DMS153 (cell line): ENCODE measurements around the gene DNM3.

Experiments used
- DNase-seq: peaks from one replicate; lab custom pipeline; 2025; lab: John Stamatoyannopoulos, UW

DNM3 gene

DNA sequence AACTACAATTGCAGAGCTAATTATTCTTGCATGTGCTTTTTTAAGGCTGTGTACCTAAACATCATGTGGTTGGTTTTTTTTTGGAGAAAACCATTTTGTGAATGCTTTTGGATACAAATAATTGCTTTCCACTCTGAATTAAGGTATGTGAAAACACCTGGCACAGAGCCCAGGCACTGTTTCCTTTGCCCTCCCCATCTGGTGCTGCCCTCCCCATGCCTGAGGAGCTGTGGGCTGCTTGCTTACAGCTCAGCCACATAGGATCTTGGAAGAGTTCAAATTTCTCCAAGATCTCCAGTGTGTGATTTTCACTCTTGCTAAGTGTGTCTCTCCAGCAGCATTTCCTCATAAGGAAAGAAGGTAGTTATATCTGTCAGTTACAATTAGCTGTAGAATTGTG is 27.8 kb downstream of the DNM3 start:
- DNase-seq: no peak

DNA sequence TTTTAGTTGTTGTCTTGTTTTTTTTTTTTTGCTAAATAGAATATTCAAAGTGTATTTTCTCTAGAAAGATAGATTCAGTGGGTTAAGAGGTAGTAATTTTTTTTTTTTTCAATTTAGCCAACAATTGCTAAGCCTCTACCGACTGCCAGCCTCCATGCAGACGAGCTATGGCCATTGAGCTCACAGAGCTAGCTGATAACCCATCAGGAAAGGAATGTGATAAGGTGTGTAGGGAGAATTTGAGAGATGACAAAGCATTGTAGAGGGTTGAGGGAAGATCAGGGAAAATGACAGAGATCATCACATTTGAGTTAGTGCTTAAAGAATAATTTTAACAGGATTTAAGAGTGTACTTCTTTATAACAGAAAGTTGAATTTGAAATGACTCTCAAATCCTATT is 30.6 kb downstream of the DNM3 start:
- no peak for DNase-seq

DNA sequence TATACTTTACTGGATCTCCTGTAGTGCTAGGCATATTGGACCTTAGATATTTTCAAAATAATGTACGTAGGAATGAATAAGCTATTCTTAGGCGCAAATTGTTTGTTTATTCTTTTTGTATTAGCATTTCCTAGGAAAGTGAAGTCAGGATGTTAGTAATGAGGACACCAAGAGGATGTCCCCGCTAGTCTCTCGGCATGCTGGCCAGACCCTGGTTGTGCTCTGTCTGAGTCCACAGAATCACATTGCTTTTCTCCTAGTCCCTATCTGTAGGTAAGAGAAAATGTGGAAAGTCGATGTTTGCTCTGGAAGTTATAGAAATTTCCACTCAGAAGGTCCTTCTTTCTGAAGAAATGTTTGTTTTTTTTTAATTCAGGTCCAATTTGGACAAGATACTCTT is 31.1 kb downstream of the DNM3 start:
- no peak for DNase-seq

DNA sequence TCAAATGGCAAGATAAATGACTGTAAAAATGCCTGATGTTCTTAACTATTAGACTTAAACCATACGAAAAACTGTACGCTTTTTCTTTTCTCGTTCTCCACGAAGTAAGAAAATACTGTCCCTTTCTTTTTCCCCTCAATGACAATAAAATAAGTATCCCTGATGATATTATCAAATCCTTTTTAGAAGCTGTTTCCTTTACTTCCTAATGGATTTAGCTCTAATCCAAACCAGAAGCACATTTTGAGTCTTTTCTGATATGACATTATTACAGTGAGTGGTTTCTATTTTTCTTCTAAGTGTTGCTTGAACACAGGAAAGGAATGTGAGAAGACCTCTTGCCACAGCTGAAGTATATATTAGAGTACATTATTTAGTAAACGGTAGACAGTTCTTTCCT is 32.4 kb downstream of the DNM3 start:
- no peak for DNase-seq

DNA sequence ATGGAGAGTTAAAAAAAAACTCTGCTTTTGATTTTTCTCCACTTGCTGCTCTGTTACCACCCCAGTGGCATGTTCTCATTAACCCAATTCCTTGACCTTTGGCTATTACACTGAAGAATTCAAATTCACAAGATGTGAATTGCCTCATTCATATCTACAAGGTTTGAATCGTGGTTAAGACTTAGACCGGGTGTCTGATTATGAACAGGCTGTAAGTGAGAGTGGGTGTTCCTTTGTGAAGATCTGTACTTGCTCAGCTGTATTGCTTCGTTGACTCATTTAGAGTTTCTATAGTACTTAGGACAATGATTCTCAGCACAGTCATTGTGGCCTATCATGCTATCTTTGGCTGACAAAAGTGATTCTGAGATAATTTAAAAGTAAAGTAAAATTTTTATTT is 36.4 kb downstream of the DNM3 start:
- no peak for DNase-seq

DNA sequence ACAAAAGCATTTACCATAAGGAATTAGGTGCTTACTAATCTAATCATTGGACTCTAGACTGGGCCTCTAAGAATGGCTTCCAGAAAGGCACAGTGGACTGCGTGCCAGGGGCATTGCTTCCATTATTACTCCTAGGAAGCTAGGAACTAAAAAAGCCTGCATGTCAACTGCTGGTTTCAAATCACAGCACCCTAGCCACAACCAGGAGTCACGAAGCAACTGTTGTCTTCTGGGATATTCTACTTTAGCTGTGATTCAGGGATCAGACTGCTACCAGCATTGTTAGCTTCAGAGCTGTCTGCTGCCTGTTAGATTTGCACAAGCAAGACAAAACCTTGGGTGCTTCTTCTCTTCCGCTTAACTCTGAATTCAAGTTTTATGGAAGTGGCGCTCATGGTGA is 38.3 kb downstream of the DNM3 start:
- DNase-seq: no peak

DNA sequence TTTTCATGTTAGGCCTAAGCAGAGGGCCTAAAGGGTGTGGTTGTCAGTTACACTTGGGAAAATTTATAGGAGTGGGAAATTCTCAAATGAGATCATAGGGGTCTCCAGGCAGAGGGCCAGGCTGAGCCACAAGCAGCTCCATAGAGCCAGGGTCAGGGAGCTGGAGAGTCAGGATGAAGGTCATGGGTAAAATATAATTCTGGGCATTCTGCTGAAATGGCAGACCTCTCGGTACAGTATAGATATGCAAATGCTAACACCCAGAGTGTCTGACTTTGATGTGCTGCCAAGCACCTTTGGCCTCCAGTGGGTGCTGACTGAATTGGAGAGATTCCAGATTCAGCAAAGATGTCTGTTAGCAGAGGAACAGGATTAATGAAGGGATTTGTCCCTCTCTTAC is 40.1 kb downstream of the DNM3 start:
- DNase-seq: no peak

DNA sequence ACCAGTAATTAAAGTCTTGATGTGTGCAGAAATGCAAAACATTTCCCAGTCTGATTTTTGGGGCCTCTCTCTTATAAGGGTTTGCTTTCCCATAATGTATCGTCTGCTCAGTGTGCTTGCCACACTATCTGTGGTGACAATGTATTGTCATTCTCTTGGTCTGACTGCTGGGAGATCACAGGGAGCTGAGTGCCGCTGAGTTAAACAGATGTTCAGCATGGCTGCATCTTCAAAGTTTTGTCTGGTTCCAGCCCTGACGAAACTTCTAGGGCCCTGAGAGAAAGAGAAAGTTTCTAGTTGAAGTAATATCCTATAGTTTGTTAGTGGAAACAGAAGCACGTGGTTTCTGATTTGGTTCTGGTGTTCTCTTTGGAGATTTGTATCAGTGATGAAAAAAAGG is 42.6 kb downstream of the DNM3 start:
- no peak for DNase-seq

DNA sequence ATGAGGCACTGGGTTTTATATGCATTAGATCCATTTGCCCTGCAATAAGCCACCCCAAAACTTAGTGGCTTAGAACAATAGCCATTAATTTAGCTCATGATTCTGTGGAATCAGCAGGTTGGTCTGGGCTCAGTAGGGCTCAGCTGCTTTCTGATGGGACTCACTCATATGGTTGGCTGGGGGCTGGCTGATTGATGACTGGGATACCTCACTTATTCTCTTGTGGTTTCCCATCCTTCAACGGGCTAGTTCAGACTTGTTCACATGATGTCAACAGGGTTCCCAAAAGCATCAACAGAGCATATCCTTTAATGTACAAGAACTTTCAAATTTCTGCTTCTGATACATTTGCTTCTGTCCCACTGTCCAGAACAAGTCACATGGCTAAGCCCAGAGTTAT is 43.2 kb downstream of the DNM3 start:
- DNase-seq: no peak

DNA sequence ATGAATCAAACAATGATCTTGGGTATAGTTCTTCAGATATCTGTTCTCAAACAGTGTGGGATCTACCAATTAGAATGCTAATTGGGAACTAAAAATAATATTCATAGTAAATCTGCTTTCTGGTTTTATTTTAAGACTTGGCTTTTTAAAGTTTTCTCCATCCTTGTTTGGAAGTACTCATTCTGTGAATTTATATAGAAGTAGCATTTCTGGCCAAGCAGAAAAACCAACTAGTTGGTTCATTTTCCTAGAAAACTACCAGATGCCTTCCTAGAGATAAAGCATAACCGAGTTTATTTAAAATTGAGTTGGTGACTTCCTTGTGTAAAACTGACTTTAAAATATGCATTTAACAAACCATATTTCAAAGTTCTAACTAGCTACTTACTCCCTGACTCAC is 48.8 kb downstream of the DNM3 start:
- no peak for DNase-seq

DNA sequence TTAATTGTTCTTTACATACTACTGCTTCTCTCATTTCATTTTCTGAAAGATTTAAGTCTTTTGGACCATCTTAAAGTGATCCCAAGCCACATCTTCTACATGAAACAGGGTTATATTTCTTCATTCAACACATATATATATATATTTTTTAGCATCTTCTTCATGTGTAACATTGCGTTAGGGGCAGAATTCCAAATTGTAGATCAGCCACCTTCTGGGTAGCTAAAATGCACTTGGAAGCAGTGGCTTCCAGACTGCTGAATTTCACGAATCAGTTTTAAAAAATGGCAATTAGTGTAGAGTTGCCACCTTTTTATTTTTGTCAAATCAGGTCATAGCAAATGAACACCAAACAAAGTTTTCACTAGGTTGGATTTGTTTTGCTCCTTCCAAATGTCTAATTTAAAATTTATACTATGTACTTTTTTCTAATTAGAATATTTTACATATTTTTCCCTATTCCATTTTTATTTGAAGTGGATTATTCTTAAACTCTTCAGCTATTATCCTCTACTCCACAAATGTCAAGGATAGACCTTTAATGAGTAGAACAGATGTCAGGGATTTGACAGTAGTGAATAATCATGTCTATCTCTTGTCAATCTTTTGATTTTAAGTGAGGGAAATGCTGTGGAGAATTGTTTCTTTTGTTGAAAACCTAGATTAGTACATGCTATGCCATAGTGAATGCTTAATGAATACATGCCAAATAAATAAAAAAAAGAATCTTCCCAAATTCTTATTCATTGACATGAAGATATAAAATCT is 55.8 kb downstream of the DNM3 start:
- DNase-seq: no peak

DNA sequence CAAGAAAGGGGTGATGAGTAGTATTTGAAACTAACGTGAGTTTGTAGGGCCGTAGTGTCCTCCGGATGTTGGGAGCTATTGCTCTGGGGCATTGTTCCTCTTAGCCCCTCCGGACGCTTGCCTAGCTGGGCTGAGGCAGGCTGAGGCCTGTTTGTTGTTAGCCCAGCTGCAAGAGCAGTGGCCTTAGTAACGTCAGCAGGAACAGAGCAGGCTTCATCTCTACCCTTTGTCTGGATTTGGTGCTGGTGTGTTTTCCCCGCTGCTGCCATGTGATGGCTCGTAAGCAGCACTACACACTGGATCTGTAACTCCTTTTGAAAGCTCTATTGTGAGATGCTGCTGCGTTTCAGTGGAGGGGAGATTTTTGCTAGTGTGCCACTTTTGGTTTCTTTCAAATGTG is 57.6 kb downstream of the DNM3 start:
- DNase-seq: peak; percentile 97

DNA sequence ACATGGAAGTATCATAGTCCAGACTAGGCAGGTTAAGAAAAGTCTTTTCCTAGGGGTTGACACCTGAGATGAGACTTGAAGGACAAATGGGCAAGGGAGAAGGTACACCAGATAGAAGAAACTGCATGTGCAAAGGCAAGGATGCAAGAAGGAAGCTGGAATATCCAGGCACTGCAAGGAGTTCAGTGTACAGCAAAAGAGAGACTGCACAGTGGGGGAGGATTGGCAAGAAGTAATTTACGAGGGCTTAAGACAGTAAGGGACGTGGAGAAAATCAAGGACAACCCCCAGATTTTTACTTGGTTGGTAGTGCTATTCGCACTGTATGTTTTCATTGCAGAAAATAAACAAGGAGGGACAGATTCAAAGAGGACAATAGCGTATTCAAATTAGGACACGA is 58.5 kb downstream of the DNM3 start:
- DNase-seq: no peak

DNA sequence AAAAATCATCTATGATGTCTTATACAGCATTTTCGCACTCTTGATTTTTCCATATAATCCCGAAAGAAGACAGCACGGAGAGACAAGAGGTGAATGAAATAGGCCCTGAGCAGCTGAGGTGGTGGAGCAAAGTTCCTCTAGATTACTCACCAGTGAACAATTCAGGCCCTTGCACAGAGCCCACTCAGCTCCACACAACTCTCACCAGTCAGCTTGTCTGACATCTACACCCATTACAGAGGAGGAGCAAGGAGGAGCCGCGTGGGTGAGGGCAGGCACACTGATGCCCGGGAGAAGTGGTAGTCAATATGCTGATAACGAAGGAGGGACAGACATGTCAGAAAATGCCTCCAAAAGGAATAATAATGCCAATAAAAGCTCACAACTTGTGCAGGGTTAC is 59.9 kb downstream of the DNM3 start:
- no peak for DNase-seq

DNA sequence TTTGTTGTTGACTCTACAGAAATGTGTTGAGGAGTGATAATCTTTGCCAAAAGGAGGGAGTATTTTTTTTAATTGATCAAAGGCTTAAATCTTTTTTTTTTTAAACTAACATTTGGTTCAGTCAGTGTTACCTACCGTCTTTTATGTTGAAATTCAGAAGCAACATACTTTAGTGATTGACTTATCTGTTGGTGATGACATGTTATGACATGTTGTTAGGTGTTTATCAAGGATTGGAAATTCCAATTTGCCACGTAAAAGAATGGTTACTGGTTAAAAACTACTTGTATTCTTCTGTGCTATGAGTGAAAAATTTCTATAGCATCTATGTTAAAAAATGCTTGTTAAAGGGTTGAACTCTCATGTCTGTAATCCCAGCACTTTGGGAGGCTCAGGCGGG is 61.2 kb downstream of the DNM3 start:
- DNase-seq: no peak

DNA sequence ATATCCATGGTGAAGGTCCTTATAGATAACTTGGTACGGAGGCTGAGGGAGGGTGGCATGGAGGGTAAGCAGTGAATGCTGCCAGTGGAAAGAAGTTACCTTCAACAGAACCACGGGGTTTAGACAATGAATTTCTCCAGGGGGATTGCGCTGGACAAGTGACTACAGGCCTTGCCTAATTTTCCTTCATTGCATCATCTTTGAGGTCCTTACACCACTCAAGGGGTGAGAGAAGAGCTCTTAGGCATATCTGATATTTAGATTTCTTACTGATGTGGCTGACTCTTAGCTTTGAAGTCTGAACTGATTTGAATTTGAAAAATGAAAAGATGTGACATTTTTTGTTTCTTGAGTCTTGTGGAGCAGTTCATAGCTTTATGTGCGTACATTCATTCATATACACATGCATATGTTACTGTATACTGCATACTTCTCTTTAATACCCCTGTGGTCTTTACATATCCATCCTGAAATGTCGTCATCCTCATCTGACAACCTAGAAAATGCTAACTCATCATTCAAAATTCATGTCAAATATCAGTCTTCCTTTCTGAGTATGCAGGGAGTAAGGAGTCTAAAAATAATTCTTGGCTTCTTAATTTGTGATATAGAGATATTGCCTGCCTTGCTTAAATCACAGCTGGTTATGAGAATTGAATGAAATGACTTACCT is 63.6 kb downstream of the DNM3 start:
- no peak for DNase-seq

DNA sequence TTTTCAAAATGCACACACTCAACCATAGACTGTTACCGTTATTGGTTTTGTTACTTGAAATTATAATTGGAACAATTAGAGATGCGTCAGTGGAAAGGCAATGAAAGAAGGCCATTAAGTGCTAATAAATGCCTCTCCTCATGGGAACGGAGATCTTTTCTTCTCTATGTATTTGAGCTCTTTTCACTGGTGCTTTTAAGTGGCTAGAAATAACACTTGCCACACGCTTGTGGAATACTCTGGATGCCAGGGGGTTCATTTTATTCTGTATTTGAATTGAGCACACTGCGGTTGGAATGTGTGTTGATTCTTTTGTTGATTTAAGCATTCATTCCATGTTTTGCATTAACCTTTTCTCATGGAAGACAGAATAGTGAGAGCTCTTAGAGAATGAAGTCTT is 68.4 kb downstream of the DNM3 start:
- no peak for DNase-seq

DNA sequence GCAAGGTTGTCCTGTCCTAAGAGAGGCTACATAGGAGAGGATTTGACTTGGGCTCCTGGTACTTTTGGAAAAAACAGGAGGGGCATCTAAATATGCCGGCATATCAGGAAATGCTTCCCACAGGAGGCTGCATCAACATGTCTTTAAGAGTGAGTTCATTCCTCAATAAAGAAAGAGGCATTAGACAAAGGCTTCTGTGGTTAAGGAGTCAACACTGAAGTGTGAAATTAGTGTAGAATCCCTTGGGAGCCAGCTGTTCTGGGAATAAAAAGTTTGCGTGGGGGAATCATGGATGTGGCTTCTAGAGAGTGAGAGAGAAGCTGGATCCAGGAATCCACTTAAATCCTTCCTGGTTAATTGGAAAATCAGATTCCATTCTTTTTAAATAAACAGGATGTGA is 69.5 kb downstream of the DNM3 start:
- no peak for DNase-seq

DNA sequence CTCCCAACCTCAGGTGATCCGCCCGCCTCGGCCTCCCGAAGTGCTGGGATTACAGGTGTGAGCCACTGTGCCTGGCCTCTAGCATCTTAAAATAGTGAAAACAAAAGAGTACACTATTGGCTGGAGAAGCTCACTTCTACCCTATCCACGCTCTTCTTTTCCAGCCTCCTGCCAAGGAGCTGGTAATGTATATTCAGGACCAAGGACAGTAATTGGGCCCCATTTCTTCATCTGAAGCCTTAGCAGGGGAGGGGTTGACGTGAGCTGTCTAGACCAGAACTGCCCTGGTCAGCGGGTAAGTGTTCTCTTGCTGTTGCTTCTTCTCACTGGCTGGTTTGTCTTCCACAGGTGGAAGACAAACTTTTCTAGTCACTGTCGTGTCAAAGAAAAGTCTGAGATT is 70.2 kb downstream of the DNM3 start:
- DNase-seq: no peak

DNA sequence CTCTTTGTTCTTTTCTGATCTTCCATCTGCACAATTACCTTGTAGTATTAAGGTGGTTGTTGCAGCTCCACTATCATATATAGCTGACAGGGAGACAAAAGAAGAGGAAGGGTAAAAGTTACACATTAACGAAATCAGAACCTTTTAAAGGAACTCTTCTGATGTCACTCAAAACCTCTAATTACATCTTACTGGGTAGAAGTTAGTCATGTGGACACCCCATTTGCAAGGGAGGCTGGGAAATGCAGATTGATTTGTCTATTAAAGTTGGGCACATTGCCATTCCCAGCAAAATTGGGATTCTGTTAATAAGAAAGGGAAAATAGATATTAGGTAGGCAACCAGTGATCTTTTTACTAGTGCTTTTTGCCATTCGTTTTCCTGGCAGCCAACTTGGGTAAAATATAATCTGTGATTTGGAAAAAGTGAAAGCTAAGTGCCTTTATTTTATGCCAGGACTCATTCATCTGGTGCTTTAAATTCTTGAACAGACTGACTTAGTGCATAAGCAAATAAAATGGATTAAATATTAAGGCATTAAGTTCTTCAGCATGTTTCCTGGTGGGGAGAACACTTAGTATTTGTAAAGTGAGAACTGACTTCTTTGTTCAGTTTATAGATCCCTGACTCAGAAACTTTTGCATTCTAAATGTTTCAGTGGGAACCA is 71.3 kb downstream of the DNM3 start:
- DNase-seq: no peak

DNA sequence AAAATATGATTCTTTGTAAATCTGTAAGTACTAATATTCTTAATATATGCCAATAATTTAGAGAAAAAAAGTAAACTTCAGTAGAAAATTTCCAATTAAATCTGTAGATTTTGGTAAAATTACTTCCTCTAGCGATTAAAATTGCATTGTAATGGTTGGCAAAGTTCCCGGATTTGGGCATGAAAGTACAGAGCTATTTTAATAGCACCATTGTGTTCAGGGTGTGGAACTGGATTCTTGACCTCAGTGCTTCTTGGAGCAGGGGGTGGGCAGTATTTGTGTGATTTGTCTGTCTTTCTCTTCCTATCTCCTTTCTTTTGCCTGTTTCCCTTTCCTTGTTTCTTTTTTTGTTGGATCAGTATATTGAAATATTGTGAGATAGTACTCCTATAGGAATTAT is 72.1 kb downstream of the DNM3 start:
- no peak for DNase-seq

DNA sequence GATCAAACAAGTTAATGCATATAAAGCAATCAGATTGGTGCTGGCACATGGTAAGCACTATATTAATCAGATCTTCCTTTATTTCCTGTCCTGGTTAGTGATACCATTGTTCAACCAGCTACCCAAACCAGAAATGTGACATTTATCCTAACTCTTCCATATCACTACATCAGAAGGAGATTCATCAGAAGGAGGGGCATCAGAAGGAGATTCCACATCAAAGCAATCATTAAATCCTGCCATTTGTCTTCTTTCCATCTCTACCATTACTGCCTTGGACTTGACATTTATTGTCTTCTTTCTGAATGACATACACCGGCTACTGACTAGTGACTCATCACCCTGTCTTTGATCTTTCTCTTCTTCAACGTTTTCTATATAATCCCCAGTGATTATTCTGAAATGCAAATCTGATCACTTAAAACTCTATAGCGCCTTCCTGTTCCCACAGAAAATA is 75.0 kb downstream of the DNM3 start:
- DNase-seq: no peak

DNA sequence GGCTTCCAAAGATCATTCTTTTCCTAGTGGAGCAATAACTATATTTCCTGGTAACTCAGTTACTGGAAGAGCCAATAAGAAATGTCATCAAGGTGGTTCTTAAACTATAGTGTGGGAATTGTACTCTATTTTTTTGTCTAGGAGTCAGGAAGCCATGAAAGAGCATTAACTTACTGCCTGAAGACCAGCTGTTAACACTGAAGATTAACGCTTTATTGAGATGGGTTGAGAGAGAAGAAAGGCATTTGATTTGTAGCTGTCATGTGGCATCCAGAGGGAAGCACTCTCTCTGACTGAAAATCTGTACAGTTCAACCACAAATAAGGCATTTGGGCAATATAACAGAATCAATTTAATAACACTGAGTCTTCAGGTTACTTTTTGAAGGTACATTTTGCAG is 76.0 kb downstream of the DNM3 start:
- no peak for DNase-seq
